ENCODE measurements around the gene SFXN5.

The SFXN5 gene

GRCh38 chr2:72959995-72960981 is 111.2 kb downstream of the SFXN5 start:
- H3K4me3 ChIP-seq (ENCODE audit: low read length) = no peak overlapping the region
- H3K4me1 ChIP-seq (ENCODE audit: insufficient read depth, low read length) = peaks cover 23% of the 10 kb centered on the region
- H3K27me3 ChIP-seq (ENCODE audit: insufficient read depth, low read length) = peaks cover 4% of the 10 kb centered on the region; the same call in 1 of the 2 replicates
- H3K36me3 ChIP-seq (ENCODE audit: insufficient read depth, low read depth, low read length) = peaks cover 7% of the 10 kb centered on the region; the same call in 1 of the 2 replicates
- H3K9ac ChIP-seq (ENCODE audit: low read depth, low read length) = no peak overlapping the region
- no peaks in the 10 kb centered on the region for H3K9me3 ChIP-seq (ENCODE audit: insufficient read depth, low read depth, low read length)
- H3K27ac ChIP-seq (ENCODE audit: low read length) = no peak overlapping the region

- Histone ChIP-seq H3K27me3 (ENCODE audit: insufficient read depth, low read length) (peaks cover 4% of the 10 kb centered on the region; the same call in 1 of the 2 replicates), H3K9me3 (ENCODE audit: insufficient read depth, low read depth, low read length) (no peaks in the 10 kb centered on the region), H3K4me1 (ENCODE audit: insufficient read depth, low read length) (peaks cover 23% of the 10 kb centered on the region), H3K9ac (ENCODE audit: low read depth, low read length) (no peak overlapping the region), H3K4me3 (ENCODE audit: low read length) (no peak overlapping the region), H3K27ac (ENCODE audit: low read length) (no peak overlapping the region), H3K36me3 (ENCODE audit: insufficient read depth, low read depth, low read length) (peaks cover 7% of the 10 kb centered on the region; the same call in 1 of the 2 replicates)
These were observed 112.0 kb downstream of the SFXN5 start for GRCh38 chr2:72959554-72959953.

DNA sequence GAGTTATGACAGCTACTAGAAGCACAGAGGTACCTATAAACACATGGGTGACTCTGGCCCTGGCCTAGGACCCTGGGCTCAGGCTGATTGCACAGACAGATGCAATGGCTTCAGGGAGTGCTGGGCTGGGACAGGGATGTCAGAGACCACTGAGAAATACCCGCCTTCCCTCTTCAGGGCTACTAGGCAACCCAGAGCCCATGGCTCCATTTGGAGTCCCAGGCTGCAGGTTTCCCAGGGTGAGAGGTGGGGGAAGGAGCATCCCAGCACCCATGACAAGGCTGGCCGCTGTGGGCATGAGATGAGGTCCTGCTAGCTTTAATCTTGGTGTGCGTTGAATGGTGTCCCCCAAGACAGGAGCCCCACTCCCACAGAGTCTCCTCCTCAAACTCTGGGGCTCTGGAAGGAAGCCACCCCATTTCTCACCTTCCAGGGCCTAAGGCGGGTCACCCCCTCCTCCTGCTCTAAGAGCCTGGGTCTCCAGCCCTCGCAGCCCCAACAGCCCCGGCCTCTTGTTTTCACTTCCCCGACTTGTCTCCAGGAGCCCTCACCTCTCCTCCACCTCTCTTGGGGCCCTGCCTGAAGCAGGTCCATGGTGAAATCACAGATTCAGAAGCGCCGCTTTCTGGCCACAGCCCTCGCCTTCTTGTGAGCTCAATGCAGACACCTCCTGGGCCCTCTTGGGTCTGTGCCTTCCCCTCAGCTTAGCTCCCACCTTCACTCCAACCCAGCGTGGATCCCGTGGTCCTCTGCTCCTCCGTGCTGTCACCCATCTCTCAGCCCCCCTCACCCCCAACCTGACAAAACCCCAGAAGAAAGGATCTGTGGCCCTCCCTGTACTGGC is 112.7 kb downstream of the SFXN5 start:
- Histone ChIP-seq H3K27ac (ENCODE audit: low read length) (no peak overlapping the region), H3K4me3 (ENCODE audit: low read length) (no peak overlapping the region), H3K9ac (ENCODE audit: low read depth, low read length) (no peak overlapping the region), H3K36me3 (ENCODE audit: insufficient read depth, low read depth, low read length) (peaks cover 7% of the 10 kb centered on the region; the same call in 1 of the 2 replicates), H3K9me3 (ENCODE audit: insufficient read depth, low read depth, low read length) (no peaks in the 10 kb centered on the region), H3K4me1 (ENCODE audit: insufficient read depth, low read length) (peaks cover 15% of the 10 kb centered on the region), H3K27me3 (ENCODE audit: insufficient read depth, low read length) (peaks cover 8% of the 10 kb centered on the region; the same call in 1 of the 2 replicates)

DNA sequence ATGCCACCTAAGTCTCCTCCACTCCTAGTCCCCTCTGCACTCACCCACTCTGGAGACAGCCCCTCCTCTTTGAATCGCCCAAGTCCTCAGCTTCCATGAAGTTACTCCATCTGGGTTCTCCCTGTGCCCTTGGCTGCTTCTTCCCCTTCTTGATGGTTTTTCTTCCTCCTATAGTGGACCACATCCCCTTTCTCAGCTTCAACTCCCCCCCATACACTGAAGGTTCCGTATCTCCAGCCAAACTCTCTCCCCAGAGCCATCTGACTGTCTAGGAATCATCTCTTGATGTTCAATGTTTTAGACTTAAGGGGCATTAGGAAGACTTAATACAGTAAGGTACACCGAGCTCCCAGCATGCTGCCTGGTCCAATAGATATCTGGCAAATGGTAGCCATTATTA is 114.6 kb downstream of the SFXN5 start:
- peaks cover 8% of the 10 kb centered on the region; the same call in 1 of the 2 replicates for H3K27me3 ChIP-seq (ENCODE audit: insufficient read depth, low read length)
- no peak overlapping the region for H3K27ac ChIP-seq (ENCODE audit: low read length)
- no peak overlapping the region for H3K9ac ChIP-seq (ENCODE audit: low read depth, low read length)
- H3K4me1 ChIP-seq (ENCODE audit: insufficient read depth, low read length) = peaks cover 6% of the 10 kb centered on the region; the same call in 1 of the 2 replicates
- no peak overlapping the region for H3K4me3 ChIP-seq (ENCODE audit: low read length)
- no peaks in the 10 kb centered on the region for H3K9me3 ChIP-seq (ENCODE audit: insufficient read depth, low read depth, low read length)
- peaks cover 7% of the 10 kb centered on the region; the same call in 1 of the 2 replicates for H3K36me3 ChIP-seq (ENCODE audit: insufficient read depth, low read depth, low read length)

- Histone ChIP-seq H3K27me3 (ENCODE audit: insufficient read depth, low read length) (peaks cover 8% of the 10 kb centered on the region; the same call in 1 of the 2 replicates), H3K9me3 (ENCODE audit: insufficient read depth, low read depth, low read length) (no peaks in the 10 kb centered on the region), H3K4me3 (ENCODE audit: low read length) (no peak overlapping the region), H3K36me3 (ENCODE audit: insufficient read depth, low read depth, low read length) (peaks cover 7% of the 10 kb centered on the region; the same call in 1 of the 2 replicates), H3K9ac (ENCODE audit: low read depth, low read length) (no peak overlapping the region), H3K4me1 (ENCODE audit: insufficient read depth, low read length) (peaks cover 11% of the 10 kb centered on the region; the same call in 1 of the 2 replicates), H3K27ac (ENCODE audit: low read length) (no peak overlapping the region)
These were observed 115.5 kb downstream of the SFXN5 start for GRCh38 chr2:72956050-72956395.

DNA sequence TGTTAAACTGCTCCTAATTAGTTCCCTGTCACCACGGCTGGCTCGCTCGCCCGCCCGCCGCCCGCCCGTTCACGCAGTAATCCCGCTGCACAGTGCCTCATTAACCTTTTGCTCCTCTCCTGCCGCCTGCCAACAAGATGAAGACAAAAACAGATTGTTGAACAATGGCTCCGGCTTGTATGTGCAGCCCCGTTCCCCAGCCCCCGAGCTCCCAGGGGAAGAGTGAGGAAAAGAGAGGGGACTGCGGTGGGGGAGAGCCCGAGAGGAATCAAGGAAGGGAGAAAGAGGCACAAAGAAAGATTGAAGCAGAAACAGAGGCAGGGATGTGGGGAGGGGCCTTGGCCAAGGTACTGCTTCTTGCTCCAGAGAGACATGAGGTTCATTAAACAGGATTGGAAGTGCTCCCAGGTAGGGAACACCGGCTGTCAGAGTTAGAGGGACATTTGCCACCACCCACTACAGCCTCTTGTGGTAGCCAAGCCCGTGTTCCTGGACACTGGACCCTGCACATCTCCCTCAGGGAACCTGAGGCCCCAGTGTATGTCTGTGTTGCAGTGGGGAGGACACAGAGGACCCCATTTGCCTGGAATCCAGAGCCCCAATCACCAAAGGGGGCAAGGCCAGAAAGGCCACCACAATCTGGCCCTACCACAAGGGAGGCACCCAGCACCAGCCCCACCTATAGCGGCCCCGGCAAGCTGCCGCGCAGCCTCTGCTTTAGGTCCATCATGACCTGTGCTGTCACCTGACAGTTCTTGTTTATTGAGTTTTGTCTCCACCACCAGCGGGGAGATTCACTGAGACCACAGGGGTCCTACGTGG is 116.1 kb downstream of the SFXN5 start:
- Histone ChIP-seq H3K27me3 (ENCODE audit: insufficient read depth, low read length) (peaks cover 8% of the 10 kb centered on the region; the same call in 1 of the 2 replicates), H3K9ac (ENCODE audit: low read depth, low read length) (no peak overlapping the region), H3K27ac (ENCODE audit: low read length) (no peak overlapping the region), H3K9me3 (ENCODE audit: insufficient read depth, low read depth, low read length) (no peaks in the 10 kb centered on the region), H3K36me3 (ENCODE audit: insufficient read depth, low read depth, low read length) (peaks cover 7% of the 10 kb centered on the region; the same call in 1 of the 2 replicates), H3K4me1 (ENCODE audit: insufficient read depth, low read length) (peaks cover 11% of the 10 kb centered on the region; the same call in 1 of the 2 replicates), H3K4me3 (ENCODE audit: low read length) (no peak overlapping the region)

DNA sequence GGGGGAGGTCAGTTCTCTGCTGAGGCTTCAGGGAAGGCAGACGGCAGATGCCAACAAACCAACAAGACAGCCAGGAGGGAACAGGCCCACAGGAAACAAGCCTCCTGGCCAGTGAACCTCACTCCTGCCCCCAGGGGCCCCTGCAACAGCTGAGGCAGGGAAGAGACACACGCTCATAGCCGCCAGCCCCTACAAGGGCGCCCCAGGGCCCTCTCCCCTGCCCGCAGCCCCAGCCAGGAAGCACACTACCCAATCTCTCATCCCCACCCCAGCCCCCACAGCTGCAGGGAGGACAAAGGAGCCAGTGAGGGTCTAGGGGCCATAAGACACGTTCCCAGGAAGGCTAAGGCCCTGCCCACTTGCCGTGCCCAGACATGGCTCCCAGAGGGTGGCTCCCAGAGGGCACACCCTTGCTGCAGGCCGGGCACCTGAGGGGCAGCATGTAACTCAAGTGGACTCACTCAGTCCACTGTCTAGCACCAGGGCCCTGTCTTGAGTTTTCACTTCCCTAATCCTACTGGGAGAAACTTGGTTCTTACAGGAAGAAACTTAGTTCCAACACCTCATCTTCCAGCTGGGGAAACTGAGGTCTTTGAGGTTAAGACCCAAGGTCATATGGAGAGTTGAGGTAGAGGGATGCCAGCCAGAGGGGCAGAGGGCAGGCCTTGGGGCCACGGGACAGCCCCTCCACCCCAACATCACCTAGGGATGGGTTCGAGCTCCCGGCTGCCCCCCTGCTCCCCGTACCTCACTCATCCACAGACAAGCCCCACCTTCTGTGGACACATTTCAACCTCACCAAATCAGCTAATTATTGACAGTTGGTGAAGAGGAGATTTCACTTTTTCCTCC is 116.9 kb downstream of the SFXN5 start:
- H3K9ac ChIP-seq (ENCODE audit: low read depth, low read length) = no peak overlapping the region
- H3K4me3 ChIP-seq (ENCODE audit: low read length) = no peak overlapping the region
- H3K27me3 ChIP-seq (ENCODE audit: insufficient read depth, low read length) = peaks cover 8% of the 10 kb centered on the region; the same call in 1 of the 2 replicates
- H3K4me1 ChIP-seq (ENCODE audit: insufficient read depth, low read length) = peaks cover 11% of the 10 kb centered on the region; the same call in 1 of the 2 replicates
- peaks cover 7% of the 10 kb centered on the region; the same call in 1 of the 2 replicates for H3K36me3 ChIP-seq (ENCODE audit: insufficient read depth, low read depth, low read length)
- H3K9me3 ChIP-seq (ENCODE audit: insufficient read depth, low read depth, low read length) = no peaks in the 10 kb centered on the region
- H3K27ac ChIP-seq (ENCODE audit: low read length) = no peak overlapping the region

- Histone ChIP-seq H3K27me3 (ENCODE audit: insufficient read depth, low read length) (peaks cover 8% of the 10 kb centered on the region; the same call in 1 of the 2 replicates), H3K4me1 (ENCODE audit: insufficient read depth, low read length) (peaks cover 11% of the 10 kb centered on the region; the same call in 1 of the 2 replicates), H3K9ac (ENCODE audit: low read depth, low read length) (no peak overlapping the region), H3K9me3 (ENCODE audit: insufficient read depth, low read depth, low read length) (no peaks in the 10 kb centered on the region), H3K36me3 (ENCODE audit: insufficient read depth, low read depth, low read length) (peaks cover 7% of the 10 kb centered on the region; the same call in 1 of the 2 replicates), H3K27ac (ENCODE audit: low read length) (no peak overlapping the region), H3K4me3 (ENCODE audit: low read length) (no peak overlapping the region)
These were observed 117.5 kb downstream of the SFXN5 start for GRCh38 chr2:72953976-72954375.

GRCh38 chr2:72953528-72953927 is 118.0 kb downstream of the SFXN5 start:
- Histone ChIP-seq H3K4me1 (ENCODE audit: insufficient read depth, low read length) (peaks cover 11% of the 10 kb centered on the region; the same call in 1 of the 2 replicates), H3K9me3 (ENCODE audit: insufficient read depth, low read depth, low read length) (no peaks in the 10 kb centered on the region), H3K27ac (ENCODE audit: low read length) (no peak overlapping the region), H3K9ac (ENCODE audit: low read depth, low read length) (no peak overlapping the region), H3K27me3 (ENCODE audit: insufficient read depth, low read length) (peaks cover 8% of the 10 kb centered on the region; the same call in 1 of the 2 replicates), H3K4me3 (ENCODE audit: low read length) (no peak overlapping the region), H3K36me3 (ENCODE audit: insufficient read depth, low read depth, low read length) (peaks cover 7% of the 10 kb centered on the region; the same call in 1 of the 2 replicates)

- Histone ChIP-seq H3K4me3 (ENCODE audit: low read length) (no peak overlapping the region), H3K9ac (ENCODE audit: low read depth, low read length) (no peak overlapping the region), H3K36me3 (ENCODE audit: insufficient read depth, low read depth, low read length) (peaks cover 7% of the 10 kb centered on the region; the same call in 1 of the 2 replicates), H3K27me3 (ENCODE audit: insufficient read depth, low read length) (peaks cover 8% of the 10 kb centered on the region; the same call in 1 of the 2 replicates), H3K27ac (ENCODE audit: low read length) (no peak overlapping the region), H3K4me1 (ENCODE audit: insufficient read depth, low read length) (peaks cover 11% of the 10 kb centered on the region; the same call in 1 of the 2 replicates), H3K9me3 (ENCODE audit: insufficient read depth, low read depth, low read length) (no peaks in the 10 kb centered on the region)
These were observed 118.6 kb downstream of the SFXN5 start for GRCh38 chr2:72952961-72953360.

Data from iPS-20b (cell line).